Effector CD4-positive, alpha-beta T cell (primary cell): ENCODE data around the gene COPZ2.
"Not testable (repeated sequence)": the region's sequence is repeated elsewhere in the genome, so short reads cannot be mapped to it uniquely, and the experiment has no call there.

ENCODE experiments used
- DNase-seq: peaks from one replicate; pipeline ENCODE4 v3.0.0-alpha.2; 2020

The COPZ2 gene

DNA sequence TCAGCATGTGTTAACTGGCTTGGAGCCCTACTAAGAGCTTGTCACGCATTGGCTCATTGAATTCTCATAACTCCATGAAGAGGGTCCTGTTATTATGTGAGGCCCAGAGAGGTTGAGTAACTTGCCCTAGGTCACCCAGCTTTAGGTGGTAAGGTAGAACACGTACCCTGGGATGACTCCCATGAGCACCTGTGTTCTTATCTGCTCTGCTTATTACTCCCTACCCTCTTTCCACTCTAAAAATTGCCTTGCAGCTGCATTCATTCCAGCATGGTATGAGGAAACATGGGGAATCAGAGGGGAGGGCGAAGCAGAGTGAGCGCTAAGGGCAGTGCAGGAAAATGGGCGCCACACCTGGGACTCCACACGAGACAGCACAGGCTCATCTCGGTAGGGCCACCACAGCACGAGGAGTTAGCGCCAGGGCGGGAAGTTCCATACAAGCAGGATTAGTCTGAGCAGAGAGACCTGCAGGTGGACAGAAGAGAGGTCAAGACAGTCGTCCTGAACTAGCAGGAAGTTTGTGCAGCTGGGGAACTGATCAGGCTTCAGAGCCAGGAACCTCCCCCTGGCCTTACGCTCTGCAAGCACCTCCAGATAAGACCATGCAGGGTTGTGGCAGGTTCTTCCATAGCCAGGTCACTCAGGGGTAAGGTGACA lies 10.1 kb downstream of the COPZ2 start:
- no peak for DNase-seq

DNA sequence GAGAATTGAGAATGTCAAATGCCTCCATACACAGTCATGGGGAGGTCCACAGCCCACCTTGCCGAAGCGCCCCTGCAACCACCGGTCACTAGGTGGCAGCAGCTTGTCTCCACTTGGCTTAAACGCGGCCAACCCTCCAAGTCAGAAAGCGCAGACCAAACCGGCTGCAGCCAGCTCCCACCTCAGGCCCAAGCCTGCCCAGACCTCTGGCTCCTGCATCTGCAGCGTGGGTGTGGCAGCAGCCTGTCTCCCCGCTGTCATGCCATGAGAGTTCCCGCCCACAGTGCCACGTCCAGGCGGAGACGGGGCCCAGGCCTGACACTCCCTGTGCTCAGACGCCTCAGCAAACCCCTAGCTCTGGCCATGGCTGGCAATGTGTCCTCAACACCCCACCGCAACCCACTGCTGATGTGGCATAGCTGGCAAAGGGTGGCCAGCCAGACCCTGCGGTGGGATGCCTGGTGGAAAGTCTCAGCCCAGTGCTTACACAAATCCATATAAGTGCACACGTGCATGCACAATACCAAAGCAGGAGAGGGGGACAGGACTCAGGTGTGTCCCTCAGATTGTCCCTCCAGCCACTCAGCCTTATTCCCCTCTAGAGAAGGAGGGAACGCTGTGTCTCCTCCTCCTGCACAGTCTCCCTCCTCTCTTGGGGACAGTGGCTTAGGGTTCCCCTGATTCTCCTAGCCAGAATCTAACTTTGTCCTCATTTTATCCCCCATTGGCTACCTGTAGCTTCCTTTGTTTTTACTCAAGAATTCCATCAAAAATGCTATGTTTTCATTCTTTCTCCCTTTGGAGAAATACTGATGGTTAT lies 10.9 kb downstream of the COPZ2 start:
- peak; percentile 64 for DNase-seq

- DNase-seq: no peak
Measured at GRCh38 chr17:48025904-48026501, 11.6 kb downstream of the COPZ2 start.

- DNase-seq: peak; percentile 98
Measured at GRCh38 chr17:48025040-48025903, 12.3 kb downstream of the COPZ2 start.

DNA sequence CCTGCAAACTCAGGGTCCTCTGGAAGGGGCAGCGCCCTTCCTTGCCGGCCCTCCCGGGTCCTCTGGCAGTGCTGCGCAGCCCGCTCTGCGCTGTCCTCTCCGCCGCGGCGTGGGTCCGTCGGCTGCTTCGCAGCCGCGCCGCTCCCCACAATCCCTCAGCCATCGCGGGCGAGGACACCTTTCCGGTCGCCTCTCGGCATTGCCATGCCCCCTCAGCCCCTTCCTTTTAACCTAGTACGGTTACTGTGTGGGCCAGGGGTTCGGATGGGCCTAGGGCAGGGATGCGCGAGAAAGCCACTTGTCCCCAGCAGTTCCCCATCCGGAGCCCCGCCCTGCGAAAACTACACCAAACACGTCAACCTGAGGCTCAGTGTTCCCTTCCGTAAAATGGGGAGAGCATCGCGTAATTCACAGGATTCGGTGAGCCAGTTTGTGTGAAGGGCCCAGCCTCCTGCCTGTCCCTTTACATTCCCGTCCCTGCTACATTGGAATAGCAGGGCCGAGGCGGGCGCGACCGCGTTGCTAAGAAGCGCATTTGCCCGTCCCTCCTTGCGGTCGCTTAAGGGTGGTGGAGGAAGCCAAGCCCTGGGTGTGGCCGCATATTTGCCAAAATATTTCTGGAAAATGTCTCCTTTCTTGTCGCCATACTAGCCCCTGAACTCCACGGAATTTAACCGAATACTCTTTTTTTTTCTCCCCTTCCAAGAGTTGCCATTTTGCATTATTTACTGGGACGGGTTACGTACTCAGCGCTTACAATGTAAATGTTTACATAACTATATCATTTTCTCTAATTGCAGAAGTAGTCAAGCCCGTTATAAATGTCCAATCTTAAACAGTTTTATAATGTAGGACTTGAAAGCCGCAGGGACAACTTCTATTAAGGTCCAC lies 13.2 kb downstream of the COPZ2 start:
- DNase-seq: peak; percentile 31

- DNase-seq: peak; percentile 29
Measured at GRCh38 chr17:48023400-48024148, 14.0 kb downstream of the COPZ2 start.

DNA sequence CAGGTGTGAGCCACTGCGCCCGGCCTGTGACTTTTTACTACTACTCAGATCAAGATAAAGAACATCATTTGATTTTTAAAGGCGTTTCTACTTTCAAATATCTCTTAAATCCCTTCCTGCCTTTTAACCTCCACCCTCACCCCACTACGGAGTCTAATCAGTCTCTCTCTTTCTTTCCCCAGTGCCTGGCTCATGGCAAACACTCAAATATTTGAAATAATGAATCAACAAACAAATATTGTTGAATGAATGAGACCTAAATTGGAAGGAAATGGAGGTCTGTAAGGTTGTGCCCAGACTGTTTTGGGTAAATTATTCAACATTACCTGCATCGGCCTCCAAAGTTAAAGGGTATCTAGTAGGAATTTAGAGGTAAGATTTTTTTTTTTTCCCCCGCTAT lies 14.7 kb downstream of the COPZ2 start:
- DNase-seq: no peak

DNA sequence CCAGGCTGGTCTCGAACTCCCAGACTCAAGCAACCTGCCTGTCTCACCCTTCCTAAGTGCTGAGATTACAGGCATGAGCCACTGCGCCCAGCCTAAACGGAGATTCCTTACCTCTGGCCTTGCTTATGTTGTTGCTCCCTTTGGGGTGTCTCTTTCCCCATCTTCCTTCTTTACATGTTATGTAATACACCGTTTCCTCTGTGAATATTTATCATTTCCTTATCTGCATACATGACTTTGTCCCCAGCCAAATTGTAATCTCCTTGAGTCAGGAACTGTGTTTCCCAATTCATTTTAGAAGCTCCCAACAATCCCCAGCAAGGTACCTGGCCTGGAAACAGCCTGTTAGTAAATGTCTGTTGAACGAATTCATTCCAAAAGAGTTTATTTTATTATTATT lies 15.7 kb downstream of the COPZ2 start:
- DNase-seq: no peak

DNA sequence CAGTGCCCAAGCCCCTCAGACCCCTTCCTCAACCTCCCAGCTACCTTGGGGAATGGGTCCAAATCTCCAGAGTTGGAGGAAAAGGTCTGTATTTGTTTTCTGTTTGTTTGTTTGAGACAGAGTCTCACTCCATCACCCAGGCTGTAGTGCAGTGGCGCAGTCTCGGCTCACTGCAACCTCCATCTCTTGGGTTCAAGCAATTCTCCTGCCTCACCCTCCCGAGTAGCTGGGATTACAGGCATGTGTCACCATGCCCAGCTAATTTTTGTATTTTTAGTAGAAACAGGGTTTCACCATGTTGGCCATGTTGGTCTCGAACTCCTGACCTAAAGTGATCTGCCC lies 19.8 kb downstream of the COPZ2 start:
- not testable (repeated sequence) for DNase-seq

- no peak for DNase-seq
Measured at GRCh38 chr17:48016112-48016511, 21.5 kb downstream of the COPZ2 start.

GRCh38 chr17:48014595-48015111 lies 22.9 kb downstream of the COPZ2 start:
- DNase-seq: no peak

- DNase-seq: no peak
Measured at GRCh38 chr17:48013876-48014594, 23.6 kb downstream of the COPZ2 start.

DNA sequence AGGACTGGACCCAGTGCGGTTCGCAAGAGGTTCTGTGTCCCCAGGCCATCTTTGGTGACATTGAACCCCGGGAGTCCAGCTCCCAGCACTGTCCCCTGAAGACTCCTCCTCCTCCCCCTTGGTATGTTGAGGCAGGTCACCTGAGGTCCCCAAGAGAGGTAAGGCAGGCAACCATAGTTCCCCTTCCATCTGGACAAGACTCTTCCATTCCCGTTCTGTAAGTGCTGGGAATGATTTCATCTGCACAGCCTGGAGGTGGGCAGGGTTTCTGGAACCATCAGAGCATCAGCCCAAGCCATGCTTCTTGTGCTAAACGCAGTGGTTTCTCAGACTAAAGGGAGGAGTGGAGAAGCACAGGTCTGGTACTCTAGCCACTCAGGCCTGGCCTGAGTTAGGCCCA lies 24.9 kb downstream of the COPZ2 start:
- no peak for DNase-seq

GRCh38 chr17:48012151-48012520 lies 25.5 kb downstream of the COPZ2 start:
- peak; percentile 38 for DNase-seq

DNA sequence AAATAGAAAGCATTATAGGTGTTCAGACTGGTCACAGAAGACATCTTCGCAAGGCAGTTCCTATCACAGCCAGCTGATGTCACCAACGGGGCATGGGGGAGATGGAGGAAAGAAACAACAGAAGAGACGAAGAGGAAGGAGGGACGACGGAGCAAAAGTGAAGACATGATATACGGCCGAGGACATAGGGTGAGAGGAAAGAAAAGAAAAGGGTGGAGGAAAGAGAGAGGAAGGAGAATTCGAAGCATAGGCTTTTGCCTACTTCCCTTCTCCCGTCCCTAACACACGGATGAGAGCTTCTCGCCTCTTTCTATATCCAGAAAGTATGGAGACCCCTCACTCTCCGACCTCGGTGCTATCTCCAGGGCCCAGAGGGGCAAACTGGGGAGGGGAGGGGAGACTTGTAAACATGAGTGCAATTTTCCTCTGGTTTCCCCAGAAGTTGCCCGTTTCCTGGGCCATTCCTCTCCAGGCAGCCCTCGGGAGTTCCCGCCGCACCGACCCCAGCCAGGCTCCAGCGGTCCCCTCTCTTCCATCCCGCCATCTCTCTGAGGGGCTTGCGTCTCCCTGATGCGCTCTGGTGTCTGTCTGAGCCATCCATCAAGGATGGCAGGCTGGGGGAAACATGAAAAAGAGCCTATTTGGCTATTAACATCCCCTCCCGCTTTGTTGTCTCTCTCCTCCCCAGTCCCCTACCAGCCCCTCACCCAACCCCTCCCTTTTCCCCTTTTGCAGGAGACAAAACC lies 26.0 kb downstream of the COPZ2 start:
- DNase-seq: peak; percentile 20

GRCh38 chr17:48010193-48010592 lies 27.4 kb downstream of the COPZ2 start:
- no peak for DNase-seq

- no peak for DNase-seq
Measured at GRCh38 chr17:48006936-48007709, 30.5 kb downstream of the COPZ2 start.

- no peak for DNase-seq
Measured at GRCh38 chr17:48004983-48005382, 32.6 kb downstream of the COPZ2 start.
